ENCODE results near the gene ARNT2.

DNA sequence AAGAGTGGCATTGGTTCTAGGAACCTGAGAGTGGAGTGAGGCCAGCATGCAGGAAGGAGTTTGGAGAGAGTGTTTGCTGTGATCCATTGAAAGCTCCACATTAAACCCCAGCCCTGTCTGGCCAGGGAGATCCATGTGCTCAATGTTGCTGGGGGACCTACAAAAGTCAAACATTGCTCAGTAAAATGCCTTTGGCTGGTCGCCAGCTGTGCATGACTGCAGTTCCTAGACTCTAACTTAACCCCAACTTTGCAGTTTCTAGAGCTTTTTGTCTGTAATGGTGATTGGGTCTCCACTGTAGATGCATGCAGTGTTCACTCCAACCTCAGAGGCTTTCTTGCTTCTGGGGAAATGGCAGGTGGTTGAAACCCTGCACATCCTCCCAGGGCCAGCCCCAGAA is 191.2 kb downstream of the ARNT2 start:
- TF ChIP-seq GATA2 (IDR thresholded peaks at IDR 0.05; ENCODE audit: low read depth, low read length) (no peak), GATA3 (IDR thresholded peaks at IDR 0.05; ENCODE audit: low read depth, low read length) (no peak)
